ENCODE results near the gene UBE2Z. TPM values are rescaled to one million over a fixed set of nuclear protein-coding genes. Genes with fewer than 3 reads are reported as not detected.

UBE2Z gene
- total and polyA plus RNA-seq, 2 of the 13 experiments (the other 11 are each of a cell fraction or from before 2014, with no cell fraction given), result 63.2 to 122 TPM

DNA sequence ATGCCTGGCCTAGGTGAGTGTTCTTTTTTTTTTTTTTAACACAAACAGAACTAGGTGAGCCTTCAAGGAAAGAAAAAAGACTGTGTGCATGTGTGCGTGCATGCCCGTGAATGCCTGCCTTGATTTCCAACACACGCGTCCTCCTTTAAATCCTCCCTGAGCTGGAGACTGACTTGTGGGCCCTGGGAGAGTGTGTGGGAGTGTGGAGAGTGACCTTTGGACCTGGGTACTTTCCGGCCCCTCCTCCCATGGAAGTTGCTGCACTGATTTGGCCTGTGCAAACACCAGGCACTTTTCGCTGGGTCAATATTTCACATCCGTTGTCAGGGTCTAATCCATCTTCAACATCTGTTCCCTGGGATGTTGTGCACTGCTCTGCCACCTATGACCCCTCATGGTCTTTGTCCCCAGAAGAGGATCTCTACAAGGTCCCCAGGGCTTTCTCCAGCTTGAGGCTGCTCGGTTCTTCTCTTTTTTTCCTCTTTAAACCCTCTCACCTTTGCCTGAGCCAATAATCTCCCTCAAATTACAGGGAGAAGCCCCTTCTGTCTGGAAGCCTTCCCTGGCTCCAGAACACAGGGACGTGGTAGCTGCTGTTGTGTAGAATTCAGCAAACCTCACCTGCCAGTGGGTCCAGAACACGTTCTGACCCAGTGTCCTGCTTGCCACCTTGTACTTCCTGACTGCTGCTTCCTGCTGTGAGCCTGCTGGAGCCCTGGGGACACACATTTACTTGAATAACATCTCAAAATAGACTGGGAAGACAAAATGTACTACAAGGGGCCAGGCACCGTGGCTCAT lies 36.5 kb upstream of the UBE2Z start (continued):
- TF ChIP-seq NRL (CRISPR knock-in tag; IDR thresholded peaks at IDR 0.05; ENCODE audit: borderline replicate concordance) (no peak), ZNF883 (CRISPR knock-in tag; IDR thresholded peaks at IDR 0.05; ENCODE audit: not compliant biosample characterization) (no peak), ZNF839 (CRISPR knock-in tag; IDR thresholded peaks at IDR 0.05; ENCODE audit: borderline replicate concordance) (no peak), MAZ (IDR thresholded peaks at IDR 0.05; ENCODE audit: borderline replicate concordance, low read depth, low read length) (peak; percentile 60; the same call in 1 of the 2 replicates), MAZ (CRISPR knock-in tag; IDR thresholded peaks at IDR 0.05; ENCODE audit: low read depth) (peak; percentile 93), XRCC5 (optimal IDR thresholded peaks at IDR 0.05; ENCODE audit: low read length) (peak; percentile 97), TCF12 (IDR thresholded peaks at IDR 0.05) (no peak), TCF12 (CRISPR knock-in tag; IDR thresholded peaks at IDR 0.05) (peak; percentile 95), NFE2 (CRISPR knock-in tag; IDR thresholded peaks at IDR 0.05) (no peak), MAF1 (CRISPR knock-in tag; IDR thresholded peaks at IDR 0.05; ENCODE audit: borderline replicate concordance) (peak; percentile 45; the same call in 1 of the 2 replicates), ZNF451 (CRISPR knock-in tag; IDR thresholded peaks at IDR 0.05) (0 out of 2 replicates have a peak, but pooled peaks have one; percentile 29), CBX5 (CRISPR knock-in tag; IDR thresholded peaks at IDR 0.05; ENCODE audit: borderline replicate concordance) (peak; percentile 97), ZFP36L2 (CRISPR knock-in tag; IDR thresholded peaks at IDR 0.05) (no peak), PHF21A (CRISPR knock-in tag; IDR thresholded peaks at IDR 0.05) (peak; percentile 100), ISX (CRISPR knock-in tag; conservative IDR thresholded peaks at IDR 0.05) (no peak)
- TF ChIP-seq, protein P1, sequence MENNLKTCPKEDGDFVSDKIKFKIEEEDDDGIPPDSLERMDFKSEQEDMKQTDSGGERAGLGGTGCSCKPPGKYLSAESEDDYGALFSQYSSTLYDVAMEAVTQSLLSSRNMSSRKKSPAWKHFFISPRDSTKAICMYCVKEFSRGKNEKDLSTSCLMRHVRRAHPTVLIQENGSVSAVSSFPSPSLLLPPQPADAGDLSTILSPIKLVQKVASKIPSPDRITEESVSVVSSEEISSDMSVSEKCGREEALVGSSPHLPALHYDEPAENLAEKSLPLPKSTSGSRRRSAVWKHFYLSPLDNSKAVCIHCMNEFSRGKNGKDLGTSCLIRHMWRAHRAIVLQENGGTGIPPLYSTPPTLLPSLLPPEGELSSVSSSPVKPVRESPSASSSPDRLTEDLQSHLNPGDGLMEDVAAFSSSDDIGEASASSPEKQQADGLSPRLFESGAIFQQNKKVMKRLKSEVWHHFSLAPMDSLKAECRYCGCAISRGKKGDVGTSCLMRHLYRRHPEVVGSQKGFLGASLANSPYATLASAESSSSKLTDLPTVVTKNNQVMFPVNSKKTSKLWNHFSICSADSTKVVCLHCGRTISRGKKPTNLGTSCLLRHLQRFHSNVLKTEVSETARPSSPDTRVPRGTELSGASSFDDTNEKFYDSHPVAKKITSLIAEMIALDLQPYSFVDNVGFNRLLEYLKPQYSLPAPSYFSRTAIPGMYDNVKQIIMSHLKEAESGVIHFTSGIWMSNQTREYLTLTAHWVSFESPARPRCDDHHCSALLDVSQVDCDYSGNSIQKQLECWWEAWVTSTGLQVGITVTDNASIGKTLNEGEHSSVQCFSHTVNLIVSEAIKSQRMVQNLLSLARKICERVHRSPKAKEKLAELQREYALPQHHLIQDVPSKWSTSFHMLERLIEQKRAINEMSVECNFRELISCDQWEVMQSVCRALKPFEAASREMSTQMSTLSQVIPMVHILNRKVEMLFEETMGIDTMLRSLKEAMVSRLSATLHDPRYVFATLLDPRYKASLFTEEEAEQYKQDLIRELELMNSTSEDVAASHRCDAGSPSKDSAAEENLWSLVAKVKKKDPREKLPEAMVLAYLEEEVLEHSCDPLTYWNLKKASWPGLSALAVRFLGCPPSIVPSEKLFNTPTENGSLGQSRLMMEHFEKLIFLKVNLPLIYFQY (CRISPR knock-in tag; IDR thresholded peaks at IDR 0.05; ENCODE audit: borderline replicate concordance), result peak; percentile 97
- TF ChIP-seq, protein P2, sequence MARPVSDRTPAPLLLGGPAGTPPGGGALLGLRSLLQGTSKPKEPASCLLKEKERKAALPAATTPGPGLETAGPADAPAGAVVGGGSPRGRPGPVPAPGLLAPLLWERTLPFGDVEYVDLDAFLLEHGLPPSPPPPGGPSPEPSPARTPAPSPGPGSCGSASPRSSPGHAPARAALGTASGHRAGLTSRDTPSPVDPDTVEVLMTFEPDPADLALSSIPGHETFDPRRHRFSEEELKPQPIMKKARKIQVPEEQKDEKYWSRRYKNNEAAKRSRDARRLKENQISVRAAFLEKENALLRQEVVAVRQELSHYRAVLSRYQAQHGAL (CRISPR knock-in tag; IDR thresholded peaks at IDR 0.05; ENCODE audit: not compliant biosample characterization), result no peak
- TF ChIP-seq, protein P3, sequence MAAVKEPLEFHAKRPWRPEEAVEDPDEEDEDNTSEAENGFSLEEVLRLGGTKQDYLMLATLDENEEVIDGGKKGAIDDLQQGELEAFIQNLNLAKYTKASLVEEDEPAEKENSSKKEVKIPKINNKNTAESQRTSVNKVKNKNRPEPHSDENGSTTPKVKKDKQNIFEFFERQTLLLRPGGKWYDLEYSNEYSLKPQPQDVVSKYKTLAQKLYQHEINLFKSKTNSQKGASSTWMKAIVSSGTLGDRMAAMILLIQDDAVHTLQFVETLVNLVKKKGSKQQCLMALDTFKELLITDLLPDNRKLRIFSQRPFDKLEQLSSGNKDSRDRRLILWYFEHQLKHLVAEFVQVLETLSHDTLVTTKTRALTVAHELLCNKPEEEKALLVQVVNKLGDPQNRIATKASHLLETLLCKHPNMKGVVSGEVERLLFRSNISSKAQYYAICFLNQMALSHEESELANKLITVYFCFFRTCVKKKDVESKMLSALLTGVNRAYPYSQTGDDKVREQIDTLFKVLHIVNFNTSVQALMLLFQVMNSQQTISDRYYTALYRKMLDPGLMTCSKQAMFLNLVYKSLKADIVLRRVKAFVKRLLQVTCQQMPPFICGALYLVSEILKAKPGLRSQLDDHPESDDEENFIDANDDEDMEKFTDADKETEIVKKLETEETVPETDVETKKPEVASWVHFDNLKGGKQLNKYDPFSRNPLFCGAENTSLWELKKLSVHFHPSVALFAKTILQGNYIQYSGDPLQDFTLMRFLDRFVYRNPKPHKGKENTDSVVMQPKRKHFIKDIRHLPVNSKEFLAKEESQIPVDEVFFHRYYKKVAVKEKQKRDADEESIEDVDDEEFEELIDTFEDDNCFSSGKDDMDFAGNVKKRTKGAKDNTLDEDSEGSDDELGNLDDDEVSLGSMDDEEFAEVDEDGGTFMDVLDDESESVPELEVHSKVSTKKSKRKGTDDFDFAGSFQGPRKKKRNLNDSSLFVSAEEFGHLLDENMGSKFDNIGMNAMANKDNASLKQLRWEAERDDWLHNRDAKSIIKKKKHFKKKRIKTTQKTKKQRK (IDR thresholded peaks at IDR 0.05; ENCODE audit: low read length), result no peak
- TF ChIP-seq, protein P4, sequence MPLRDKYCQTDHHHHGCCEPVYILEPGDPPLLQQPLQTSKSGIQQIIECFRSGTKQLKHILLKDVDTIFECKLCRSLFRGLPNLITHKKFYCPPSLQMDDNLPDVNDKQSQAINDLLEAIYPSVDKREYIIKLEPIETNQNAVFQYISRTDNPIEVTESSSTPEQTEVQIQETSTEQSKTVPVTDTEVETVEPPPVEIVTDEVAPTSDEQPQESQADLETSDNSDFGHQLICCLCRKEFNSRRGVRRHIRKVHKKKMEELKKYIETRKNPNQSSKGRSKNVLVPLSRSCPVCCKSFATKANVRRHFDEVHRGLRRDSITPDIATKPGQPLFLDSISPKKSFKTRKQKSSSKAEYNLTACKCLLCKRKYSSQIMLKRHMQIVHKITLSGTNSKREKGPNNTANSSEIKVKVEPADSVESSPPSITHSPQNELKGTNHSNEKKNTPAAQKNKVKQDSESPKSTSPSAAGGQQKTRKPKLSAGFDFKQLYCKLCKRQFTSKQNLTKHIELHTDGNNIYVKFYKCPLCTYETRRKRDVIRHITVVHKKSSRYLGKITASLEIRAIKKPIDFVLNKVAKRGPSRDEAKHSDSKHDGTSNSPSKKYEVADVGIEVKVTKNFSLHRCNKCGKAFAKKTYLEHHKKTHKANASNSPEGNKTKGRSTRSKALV (CRISPR knock-in tag; IDR thresholded peaks at IDR 0.05), result no peak; the same call in 1 of the 2 replicates

Measured in HepG2 (cell line).